Left renal pelvis (tissue), 4 donors: ENCODE data around the gene CDH23. TPM values are rescaled to one million over a fixed set of nuclear protein-coding genes. Genes with fewer than 3 reads are reported as not detected.
"Not testable (repeated sequence)": the region's sequence is repeated elsewhere in the genome, so short reads cannot be mapped to it uniquely, and the experiment has no call there.

Experiments used
- DNase-seq, 4 donors: peaks; one replicate each; pipeline ENCODE4 v3.0.0-alpha.2; 2013; ENCODE audit warnings: low read depth in 4 of 4, low spot score in 3 of 4
- polyA plus RNA-seq, 4 donors: library from polyadenylated mRNA; unstranded; fragments of 120-200 nt; gene quantifications; one replicate each; pipeline ENCODE4 v1.2.1, GENCODE V29; 2013; ENCODE audit not compliant: insufficient read length in 4 of 4

Gene CDH23
- polyA plus RNA-seq, 4 donors = 1.5 to 28.3 (median 2.7) TPM

DNA sequence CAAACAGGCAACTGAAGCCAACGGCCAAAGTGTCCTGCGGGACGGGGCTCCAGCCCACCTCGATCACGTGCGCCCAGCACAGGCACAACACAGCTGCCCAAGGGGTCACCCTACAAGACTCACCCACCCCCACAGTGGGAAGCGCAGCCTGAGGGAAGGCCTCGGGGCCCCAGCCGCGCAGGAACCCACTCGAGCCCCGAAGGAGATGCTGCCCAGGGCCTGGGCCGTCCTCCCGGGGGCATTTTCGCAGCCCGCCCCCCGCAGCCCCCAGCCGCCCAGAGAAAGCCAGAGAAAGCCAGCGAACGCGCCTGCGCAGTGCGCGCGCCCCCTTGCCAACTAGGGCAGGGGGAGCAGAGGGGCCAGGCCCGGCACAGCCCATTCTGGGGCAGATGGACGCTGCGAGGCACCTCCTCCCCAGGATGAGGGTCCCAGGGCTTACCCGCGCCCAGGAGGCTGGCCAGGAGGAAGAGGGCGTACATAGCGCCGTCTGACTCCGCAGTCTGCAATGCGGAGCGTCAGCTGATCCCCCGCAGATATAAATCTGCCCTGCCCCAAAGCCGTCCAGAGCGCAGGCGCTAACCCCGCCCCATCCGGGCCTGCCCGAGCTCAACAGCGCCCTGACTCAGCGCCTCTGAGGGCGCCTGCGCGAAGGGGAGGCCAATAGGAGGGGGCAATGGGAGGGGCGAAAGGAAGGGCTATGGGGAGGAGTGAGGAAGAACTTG lies 454.2 kb downstream of the CDH23 start, which contains the start of gene PSAP:
Gene PSAP (minus strand): TSS at position 509 of the 722 bp plus-strand sequence. CDS start 30 bp downstream, at position 479.
- peak; percentile 95 to 98 (median 96) for DNase-seq

DNA sequence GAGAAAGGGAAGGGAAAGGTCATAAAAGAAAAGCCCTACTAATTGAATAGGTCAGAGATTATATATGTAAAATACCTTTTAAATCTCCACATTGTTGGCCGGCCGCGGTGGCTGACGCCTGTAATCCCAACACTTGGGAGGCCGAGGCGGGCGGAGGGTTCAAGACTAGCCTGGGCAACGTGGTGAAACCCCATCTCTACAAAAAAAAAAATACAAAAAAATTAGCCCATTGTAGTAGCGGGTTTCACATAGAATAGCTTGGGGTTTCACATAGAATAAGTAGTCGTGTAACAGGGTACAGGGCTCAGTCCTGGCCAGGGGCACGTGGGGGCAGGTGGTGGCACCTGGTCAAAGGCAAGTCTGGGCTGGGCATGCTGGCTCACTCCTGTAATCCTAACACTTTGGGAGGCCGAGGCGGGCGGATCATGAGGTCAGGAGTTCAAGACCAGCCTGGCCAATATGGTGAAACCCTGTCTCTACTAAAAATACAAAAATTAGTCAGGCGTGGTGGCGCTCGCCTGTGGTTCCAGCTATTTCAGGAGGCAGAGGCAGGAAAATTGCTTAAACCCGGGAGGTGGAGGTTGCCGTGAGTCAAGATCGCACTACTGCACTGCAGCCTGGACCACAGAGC lies 454.9 kb downstream of the CDH23 start:
- DNase-seq = not testable (repeated sequence)

DNA sequence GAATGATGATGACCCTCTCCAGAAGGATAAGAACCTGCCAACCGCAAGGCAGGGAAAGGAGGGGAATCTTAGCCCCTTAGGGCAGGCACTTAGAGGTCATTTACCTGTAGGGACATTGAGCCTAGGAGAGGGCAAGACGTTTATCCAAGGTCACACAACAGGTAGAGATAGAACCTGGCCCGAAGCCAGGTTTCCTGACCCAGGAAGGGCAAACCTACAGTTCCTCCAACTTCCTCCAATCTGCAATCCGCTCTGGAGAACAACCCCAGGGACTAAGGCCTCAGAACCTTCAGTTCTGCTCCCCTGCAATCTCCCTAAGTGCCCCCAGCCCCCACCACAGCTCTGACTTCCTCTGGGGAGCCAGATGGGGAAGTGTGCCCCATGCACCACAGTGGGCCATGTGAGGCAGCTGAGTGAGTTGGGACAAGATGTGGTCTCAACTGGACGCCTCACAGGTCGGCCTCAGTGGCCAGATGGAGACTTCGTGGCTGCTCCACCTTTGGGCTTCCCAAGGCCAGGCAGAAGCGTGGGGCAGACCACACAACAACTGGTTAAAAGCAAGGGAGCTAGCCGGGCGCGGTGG lies 455.7 kb downstream of the CDH23 start:
- DNase-seq = no peak

DNA sequence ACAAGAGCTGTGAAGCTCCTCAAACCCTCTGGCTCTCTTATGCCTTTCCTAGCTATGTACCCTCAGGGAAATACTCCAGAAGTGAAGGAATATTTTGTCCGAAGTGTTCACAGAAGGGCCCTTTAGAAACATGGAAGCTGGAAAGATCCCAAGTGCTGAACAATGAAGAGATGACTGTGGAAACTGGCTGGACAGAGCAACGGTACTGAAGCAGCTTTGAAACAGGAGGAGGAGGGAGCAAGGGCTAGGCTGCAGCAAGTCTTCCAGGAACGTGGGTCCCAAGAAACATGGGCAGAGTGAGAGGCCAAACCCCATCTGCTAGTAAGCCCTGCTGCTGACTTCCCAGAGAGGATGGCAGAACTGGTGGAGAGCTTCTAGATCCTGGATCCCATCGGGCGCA lies 457.3 kb downstream of the CDH23 start:
- DNase-seq = no peak

DNA sequence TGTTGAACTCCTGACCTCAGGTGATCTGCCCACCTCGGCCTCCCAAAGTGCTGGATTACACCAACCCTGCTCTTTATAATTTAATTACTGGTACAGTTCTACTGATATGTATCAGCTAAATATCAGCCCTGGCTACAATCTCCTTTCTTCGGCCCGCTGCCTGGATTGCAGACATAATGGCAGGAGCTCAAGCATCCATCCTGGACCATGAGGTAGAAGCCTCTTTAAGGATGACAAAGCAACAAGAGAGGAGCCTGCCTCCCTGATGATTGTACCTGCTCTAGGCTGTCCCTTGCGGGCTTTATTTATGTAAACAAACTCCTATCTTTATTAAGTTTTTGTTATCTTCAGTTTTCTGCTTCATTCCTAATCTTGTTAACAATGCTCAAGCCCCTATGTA lies 459.9 kb downstream of the CDH23 start:
- no peak for DNase-seq

DNA sequence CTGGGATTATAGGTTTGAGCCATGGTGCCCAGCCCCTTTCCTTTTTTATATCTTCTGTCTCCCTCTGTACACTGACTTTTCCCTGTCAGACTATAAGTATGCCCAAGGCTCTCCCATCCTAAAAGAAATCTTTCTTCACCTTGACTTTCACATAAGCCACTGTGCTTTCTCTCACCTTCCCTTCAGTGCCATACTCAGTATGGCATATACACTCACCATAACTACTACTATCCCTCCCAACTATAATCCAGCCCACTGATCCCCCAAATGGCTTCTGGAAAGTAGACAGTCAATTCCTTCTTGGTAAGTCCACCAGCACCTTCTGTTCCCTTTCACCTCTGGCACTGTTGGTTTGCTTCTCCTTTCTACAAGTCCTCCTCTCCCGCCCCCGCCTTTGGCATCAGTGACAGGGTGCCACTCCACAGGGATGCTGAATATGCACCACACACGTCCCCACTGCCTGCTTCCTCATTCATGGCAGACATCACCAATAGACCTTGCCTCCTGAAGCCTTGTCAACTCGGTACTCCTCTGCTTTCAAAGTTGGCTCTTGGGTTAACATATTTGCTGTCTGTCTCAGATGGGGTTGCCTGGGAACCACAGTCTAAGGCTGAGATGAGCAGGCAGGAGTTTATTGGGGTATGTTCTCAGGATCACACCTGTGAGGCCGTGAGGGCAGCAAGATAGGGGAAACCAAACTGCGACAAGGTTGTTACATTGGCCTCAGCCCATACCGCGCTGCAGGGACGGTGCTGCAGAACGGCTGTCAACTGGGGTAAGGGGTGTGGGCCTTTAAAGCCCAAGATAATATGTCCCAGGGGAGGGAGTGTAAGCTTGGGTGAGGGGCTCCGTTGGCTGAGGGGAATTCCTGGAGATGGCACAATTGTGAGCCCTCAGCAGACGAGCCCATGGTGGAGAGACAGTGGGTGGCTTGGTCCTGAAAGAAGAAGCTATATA lies 461.5 kb downstream of the CDH23 start:
- DNase-seq = no peak

DNA sequence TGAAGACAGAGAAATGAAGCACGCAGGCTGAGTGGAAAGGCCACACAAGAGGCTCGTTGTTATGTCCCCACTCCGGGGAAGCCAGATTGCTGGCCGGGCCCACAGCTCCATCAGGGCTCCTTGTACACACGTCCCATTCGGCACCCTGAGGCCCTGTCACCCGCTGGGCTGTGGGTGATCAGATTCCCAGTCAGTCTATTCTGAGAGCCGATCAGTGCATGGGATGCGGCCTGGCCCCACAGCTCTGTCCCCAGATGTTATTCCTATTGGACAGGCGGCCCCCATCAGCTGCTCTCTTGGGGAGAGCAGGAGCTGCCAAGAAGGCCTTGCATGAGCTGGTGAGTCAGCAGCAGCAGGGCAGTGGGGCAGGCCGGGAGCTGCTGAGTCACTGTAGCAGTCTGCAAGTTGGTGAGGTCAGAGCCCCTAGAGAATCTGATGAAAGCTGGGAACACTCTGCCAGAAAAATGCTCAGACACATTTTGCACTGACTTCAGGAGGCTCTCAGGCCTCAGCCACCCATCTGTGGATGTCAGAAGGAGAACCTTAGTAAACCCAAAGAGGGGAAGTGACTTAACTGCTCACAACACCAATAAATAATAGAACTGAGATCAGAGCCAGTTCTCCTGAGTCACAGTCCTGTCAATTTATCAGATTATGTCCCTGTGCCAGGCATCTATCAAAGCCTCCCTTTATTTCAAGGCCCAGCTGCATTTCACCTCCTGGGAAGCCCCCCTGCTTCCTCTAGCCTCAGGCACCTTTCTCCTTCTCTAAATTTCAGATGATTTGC lies 463.7 kb downstream of the CDH23 start:
- DNase-seq = peak in 2 of 4 donors; percentile 51 to 54

DNA sequence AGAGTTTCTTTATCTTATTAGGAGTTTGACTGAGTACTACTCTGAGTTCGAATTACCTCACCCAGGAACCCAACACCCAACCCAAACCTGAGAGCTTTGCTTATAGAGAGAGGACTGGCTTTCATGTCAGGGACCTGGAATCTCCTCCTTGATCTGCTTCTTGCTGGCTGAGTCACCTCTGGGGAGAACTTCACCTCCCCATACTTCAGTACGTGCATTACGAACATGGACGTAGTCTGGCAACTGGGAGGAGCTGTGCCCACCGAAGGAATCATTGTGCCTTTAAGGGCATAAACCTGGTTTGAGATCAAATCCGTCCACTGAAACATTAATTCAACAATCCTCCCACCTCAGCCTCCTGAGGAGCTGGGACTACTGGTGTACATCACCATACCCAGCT lies 466.5 kb downstream of the CDH23 start:
- no peak for DNase-seq

DNA sequence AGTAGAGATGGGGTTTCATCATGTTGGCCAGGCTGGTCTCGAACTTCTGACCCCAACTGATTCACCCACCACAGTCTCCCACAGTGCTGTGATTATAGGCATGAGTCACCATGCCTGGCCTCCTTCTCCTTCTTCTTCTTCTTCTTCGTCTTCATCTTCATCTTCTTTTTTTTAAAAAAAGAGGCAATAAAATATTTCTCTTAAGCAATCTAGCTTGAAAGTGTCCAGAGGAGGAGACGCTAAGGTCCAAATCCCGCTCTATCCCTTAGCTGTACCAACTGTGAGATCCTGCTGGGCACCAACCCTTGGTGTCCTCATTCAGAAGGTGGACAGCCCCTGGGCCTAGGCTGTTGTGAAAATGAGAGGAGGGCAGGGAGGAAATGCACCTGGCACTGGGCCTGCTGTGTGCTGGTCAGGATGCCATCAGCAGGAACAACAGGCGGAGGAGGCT lies 468.2 kb downstream of the CDH23 start:
- DNase-seq = no peak

Other genes with a start within 250 kb of the CDH23 start
- 100 to 1,000 TPM in 1 of 4 donors, 10 to 100 TPM in 3; 44.7 to 106 (median 49.3) TPM for gene UNC5B, start 184.3 kb upstream of the CDH23 start, polyA plus RNA-seq
- 1 to 10 TPM; 8.2 to 9.9 (median 8.5) TPM for gene SLC29A3, start 77.7 kb upstream of the CDH23 start, polyA plus RNA-seq